ENCODE data around the gene TLL2.

TLL2 gene

DNA sequence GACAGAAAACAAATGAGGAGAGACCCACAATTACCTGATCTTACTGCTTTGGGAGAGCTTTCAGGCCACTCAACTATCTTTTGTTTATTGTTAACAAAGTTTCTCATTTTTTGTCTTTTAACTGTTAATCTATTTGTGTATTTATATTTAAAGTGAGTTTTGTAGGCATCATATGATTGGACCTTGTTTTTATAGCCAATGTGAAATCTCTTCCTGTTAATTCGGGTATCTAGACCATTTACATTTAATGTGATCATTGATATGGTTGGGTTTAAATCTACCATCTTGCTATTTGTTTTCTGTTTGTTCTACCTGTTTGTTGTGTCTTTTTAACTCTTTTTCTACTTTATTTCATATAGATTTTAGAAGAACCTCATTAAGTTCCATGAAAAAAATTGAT lies 167.4 kb downstream of the TLL2 start:
- no peak for DNase-seq

DNA sequence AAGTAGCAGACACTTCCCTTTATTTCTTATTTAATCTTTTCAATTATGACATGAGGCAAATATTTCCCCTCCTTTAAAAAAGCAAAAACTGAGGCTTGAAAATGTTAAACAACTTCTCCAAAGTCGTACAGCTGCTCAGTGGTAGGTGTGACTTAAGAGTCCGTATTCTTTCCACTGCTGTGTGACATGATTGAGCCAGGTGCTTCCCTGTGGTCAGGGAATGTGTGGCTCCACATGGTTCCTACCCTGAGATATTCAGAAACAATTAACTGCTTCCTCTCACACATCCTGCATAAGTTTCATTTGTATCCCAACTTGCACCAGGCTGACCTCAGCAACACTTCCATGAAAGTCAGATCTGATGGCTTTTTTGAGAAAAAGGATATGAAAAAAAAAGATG lies 168.5 kb downstream of the TLL2 start:
- DNase-seq: no peak

DNA sequence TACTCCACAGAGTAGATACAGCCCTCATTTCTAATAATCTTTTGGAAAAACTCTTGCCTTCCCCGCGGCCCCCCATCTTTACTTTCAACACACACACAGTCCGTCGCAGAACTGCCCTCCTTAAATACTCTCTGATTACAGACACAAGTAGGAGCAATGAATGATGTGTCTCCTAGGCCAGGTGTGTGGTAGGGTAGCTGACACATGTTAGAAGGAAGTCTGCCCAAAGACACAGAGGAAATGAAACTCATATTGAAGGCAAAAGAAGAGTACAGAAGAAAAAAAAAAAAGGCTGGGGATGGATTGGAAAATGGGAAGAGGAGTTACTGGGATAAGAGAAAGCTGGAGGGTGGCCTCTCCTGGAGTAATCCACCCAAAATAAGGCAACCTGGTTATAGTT lies 169.5 kb downstream of the TLL2 start:
- DNase-seq: no peak

DNA sequence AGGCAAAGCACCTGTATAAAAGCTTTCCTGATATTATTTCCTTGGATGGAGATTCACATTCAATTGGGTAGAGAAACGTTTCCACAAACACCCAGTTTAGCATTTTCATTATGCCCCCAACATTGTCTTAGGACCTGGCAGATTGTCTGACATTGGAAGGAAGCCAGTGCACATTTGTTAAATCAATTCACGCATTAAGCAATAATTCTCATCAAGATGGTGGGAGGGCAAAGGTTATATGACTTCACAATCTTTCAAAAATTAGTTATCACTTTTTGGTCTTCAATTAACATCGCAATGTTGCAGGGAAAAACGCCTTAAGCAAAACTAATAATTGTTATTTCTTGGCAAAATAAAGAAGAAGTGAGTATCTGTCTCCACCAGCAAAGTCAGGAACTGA lies 171.3 kb downstream of the TLL2 start:
- DNase-seq: no peak

DNA sequence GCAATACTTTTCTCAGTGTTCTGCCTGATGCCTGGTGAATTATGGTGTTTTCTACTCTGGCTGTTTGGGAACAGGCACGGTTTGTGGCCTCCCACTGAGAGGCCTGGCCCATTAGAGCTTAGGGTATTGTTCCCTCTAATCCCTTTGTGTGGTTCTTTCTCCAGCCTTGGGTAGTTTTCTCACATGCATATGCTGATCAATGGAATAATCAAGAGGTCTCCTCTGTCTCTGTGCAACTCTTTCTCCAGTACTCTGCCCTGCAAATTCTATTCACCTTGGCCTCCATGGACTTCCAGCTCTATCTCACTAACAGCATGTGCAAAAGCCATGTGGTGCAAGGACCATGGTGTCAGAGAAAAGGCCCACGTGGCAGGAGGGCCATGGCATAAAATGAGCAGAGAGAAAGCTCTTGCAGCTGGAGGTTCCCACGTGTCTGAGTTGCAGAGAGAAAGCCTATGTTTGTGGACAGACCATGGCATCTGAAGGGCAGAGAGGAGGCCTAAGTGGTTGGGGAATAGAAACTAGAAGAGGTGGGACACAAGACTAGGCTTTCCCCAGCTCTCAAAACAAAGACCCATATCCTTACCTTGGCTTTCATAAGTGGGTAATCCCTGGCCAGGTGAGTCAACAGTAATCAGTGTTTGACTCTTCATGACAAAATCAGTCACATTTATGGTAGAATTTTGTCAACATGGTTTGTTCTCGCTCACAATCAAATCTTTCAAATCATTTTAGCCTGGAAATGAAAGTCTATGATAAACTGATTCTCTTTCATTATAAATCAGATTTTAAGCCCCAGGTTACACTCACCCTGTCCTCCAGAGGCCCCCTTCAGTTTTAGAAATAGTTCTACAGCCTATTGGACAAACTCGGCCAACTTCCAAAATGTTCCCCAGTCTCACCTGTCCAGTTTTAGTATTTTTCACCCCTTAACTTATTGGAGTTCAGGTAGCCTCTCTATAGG lies 172.2 kb downstream of the TLL2 start:
- no peak for DNase-seq

DNA sequence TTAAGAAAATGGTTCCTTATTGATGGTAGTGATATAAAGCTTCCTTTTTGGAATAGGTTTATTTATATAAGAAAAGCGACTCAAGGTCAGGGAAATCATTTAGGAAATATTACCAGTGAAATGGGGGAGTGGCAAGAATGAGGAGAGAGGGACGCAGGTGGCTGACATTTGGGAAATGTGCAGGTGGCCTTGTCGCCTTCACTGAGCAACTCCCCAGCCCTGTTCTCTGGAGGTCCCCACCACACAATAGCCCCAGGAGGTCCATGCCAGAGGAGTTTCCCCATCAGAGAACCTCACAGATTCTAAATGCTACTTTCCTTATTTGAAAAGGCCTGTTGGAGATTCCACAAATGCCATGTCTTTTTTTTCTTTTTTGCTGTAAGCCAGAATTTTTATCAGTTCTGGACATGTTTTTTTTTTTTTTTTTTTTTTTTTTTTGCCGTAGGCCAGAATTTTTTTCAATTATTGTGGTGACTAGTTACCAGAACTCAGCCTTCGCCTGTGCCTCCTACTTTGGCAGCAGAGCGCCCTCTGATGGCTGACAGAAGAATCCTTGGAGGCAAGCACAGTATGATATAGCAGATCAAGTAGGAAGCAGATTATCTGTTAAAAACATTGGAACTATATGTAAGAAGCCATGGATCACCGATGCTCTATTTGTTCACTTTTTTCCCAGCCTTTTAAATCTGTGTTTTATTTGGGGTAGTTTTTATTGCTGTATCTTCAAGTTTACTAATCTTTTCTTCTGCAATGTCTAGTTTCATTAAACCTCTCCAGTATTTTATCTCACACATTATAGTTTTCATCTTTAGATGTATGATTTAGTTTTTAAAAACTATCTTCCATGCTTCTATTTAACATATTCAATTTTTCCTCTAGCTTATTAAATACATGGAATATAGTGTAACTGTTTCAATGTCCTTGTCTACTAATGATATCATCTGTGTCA lies 173.5 kb downstream of the TLL2 start:
- DNase-seq: peak; percentile 56

DNA sequence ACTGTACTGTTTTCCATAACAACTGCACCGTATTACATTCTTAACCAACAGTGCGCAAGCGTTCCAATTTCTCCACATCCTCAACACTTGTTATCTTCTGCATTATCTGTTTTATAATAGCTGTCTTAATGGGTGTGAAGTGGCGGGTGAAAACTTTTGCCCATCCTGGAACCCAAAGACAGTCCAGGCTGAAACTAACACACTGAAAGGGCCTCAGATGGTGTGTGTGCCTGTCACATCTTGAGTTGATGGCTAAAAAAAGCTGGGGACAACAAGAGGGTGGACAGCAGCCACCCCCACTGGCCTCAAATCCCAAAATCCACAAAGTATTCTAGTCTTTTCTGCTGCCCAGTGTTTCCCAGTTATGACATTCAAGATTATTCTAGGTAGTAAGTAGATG lies 174.3 kb downstream of the TLL2 start:
- DNase-seq: no peak

DNA sequence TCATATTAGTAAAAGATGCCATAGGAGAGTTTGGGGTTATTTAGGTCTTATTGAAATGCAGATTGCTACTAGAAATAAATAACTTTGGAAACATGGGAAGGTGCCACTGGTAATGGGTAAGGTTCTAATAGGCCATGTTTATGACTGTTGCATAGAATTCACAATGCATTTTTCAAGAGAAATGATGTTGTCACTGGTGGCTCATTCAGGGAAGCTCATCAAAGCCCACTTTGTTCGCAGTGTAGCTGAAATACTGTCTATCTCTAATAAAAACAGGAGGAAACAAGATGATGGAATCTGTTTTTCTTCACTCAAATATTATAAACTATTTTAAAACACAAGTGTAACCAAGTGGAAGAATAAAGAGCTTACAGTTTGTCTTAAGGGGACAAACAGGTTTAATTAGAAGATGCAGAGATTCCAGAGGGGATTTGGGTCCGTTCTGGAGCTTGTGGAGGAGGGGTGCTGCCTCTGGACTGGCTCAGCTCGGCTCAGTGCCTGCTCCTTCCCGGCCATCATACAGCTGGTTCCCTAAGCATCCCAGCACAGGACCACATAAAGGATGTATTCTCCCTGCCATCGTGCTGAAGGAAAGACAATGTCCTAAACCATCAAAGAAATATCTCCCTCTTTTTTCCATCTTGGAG lies 175.3 kb downstream of the TLL2 start:
- no peak for DNase-seq

DNA sequence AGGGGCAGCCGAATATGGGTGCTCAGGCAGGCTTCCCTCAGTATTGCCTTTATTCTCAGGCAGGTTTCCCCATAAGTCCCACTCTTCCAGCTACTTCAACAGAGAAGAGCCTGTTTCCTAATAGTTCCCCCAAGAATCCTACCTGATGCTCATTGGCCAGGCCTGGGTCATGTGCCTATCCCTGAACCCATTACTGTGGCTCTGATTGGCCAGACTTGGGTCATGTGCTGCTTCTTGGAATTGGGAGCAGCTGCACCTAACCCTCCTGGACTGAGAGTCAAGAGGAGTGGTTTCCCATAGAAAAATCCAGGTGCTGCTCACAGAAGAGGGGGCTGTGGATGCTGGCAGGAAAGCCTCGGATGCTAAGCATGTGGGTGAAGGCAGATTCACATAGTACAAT lies 176.6 kb downstream of the TLL2 start:
- DNase-seq: no peak

DNA sequence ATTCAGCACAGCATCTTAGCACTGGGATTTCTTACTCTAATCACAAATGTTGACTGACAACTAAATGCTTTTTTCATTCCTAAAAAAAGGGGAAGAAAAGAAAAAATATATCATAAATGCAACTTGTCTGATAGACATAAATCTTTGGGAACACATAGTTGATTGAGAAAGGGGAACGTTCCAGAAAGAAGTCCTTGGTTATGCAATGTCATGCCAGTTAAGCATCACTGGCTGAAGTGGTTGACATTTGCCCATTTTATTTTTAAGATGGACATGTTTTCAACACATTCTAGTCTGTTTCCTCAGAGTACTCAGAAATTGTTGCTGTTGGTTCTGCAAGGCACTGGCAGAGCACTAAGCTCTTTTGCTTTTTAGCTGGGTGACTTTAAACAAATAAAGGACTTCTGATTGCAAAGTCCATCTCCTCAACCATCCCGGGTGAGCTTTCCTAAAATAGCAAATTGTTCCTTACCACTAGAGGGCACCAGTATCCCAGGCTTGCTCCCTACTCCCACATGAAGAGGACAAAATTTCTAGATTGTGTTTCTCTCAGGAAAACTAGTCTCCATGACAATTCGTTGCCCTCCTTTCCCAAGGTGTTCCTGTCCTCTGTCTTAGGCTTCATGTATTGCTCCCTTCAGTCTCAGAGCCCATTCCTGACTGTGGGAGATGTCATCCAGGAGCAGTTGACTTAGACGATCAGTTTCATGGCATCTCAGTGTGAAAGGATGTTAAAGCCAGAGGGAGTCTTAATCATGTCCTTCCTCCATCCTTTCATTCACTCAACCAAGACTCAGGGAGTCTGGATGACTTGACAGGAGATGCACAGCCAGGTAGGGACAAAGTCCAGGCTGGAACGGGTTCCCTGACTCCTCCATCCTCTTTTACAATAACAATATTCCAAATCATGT lies 178.9 kb downstream of the TLL2 start:
- DNase-seq: peak; percentile 19

DNA sequence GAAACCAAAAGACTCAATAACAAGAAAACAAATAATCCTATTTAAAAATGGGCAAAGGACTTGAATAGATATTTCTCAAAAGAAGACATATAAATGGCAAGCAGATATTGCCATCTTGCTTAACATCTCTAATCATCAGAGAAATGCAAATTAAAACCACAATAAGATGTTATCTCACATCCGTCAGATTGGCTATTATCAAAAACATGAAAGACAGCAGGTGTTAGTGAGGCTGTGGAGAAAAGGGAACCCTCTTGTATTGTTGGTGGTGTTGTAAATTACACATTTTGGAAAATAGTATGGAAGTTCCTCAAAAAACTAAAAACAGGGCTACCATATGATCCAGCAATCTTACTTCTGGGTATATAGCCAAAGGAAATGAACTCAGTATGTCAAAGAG lies 180.6 kb downstream of the TLL2 start:
- DNase-seq: no peak

DNA sequence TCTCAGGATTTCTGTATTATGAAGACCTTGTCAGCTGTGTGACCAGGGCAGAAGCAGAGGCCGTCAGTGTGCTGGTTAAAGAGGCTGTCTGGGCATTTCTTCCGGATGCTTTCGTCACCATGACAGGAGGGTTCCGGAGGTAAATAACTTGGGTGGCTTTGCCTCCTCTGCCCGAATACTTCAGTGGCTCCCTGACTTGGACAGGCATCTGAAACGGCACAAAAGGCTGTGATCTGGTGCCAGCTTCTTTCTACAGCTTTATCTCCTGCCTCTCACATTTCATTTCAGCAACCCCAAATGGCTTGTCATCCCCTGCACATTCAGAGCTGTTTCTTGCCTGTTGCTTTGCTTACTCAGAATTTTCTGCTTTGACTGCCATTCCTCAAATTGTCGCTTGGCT lies 186.3 kb downstream of the TLL2 start:
- DNase-seq: no peak

DNA sequence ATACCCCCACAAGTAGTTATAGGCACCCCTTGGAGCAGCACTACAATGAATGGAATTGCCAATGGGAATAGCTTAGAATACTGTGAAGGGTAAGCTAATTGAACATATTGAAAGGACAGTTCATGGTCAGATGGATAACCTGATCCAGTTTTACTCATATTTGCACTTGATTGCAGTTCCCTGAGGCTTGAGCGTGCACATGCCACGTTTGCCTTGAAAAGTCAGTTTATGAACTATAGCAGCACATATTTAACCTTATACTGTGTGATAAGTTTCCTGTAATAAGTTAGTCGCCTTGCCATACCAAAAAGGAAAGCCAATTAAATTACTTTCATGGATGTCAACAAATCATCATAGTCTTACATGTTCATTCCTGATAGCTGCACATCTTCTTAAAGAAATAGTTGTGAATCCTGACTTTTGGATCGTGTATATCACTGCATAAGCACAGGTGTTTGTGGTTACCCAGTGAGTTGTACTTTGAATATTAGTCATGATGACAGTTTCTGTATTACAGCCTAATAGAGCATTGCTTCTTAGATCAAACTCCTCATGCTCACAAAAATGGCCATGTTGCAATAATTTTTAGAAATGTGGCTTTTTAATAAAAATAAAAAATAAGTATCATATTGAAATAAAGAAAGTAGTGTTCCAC lies 187.9 kb downstream of the TLL2 start:
- DNase-seq: no peak

DNA sequence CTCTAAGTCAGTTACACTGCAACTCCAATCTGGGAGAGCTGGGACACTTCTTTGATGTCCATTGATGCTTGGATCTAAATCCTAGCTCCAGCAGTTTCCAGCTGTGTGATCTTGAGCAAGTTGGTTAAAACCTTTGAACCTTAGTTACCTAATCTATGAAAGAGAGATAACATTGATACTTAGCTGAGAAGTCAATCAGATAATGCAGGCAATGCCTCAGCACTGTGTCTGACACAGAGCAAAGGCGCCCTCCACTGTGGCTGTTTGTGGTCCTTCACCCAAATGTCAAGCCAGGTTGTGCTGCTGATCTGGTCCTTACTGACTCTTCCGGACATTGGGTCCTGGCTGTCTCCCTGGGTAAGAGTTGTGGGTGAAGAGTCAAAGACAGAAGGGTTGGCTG lies 189.3 kb downstream of the TLL2 start:
- DNase-seq: no peak

DNA sequence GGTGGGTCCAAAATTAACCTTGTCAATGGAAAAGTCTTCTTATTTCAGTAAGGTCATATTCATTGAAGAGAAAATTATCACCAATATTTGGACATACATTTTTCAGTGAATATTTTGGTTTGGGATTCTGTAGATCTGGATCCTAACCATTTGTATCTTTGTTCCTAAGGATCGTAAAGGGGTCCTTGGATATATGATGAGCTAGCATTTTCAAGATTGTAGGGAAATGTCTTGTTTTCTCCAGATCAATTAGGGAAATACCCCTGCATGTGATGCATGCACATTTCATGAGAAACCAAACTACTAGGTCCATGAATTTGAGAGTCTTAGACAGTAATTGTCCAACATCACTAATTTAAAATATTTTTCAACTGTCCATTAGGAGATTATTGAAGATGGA lies 191.5 kb downstream of the TLL2 start:
- DNase-seq: no peak

DNA sequence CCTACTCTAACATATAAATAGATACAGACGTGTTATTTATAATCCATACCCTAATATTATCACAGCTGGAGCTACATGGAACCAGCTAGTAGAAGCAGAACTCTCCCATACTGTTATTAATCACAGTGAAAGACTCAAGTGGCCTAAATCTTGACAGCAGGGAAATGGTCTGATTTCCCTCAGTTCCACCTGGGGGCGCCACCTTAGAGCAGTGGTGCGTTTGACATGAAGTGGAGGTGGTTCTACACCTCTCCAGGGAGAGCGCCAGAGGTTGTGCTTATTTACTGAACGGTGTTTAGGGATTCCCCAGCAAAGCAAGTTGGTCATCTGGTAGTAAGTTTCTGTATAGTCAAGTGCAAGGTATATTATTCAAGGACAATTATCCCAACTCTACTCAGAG lies 191.9 kb downstream of the TLL2 start:
- DNase-seq: no peak

DNA sequence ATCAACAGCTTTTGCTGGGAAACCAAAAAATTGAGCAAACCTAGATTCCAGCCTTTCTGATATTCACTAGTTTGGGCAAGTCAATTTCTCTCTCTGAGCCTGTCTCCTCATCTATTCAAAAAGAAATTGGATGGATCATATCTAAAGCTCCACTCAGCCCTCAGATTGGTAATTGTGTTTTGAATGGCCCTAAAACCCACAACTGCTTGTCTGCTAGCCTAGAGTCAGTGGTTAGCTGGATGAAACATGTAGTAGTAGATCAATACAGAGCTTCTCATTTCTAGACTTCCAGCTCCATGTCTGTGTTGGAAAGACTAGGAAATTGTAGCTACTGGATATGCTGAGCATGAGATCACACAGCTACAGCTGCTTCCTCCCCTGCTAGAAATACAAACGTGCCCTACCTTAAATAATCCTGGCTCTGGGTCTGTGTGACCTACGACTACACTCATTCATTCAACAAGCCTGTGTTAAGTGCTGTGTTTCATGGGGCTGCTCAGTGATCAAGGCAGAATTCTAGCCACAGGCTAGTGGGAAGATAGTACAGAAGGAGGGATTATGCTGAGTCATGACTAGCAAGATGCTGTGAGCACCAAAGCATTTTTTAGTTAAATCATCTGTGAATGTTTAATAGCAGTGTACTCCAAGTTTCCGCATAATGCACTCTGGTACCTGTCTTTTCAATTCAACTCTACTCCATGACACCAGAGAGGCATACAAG lies 193.8 kb downstream of the TLL2 start:
- DNase-seq: no peak

DNA sequence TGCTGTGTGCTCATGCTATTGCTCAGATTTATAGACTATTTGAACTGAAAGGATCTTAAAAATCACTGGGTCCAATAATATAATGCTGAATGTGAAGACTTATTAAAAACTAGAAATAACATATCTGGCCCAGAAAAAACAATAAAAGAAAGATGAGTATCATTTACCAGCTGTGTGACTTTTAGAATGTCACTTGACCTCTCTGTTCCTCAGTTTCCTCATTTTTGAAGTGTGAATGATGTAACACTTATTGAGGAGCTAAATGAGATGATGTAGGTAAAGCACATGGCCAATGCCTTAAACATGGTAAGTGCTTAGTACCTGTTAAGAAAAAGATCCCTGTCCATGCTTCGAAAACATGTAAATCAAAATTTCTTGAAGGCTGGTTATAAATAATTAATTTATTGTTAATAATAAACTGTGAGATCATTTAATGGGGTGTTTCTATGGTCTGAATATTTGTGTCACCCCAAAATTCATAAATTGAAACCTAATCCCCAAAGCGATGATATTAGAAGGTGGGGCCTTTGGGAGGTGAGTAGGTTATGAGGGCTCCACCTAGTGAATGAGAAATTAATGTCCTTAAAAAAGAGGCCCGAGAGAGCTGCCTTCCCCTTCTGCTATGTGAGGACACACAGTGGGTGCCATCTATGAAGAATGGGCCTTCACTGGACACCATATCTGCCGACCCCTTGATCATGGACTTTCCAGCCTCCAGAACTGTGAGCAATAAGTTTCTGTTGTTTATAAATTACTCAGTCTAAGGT lies 196.5 kb downstream of the TLL2 start:
- DNase-seq: no peak
